Effector memory CD4-positive, alpha-beta T cell (primary cell): ENCODE results near the gene PCDHGA12.
"Not testable (repeated sequence)": the region's sequence is repeated elsewhere in the genome, so short reads cannot be mapped to it uniquely, and the experiment has no call there.

Source experiments
- DNase-seq, 3 donors: peaks; one replicate each; pipeline ENCODE4 v3.0.0-alpha.2; 2020
- H3K27ac ChIP-seq: 2 replicates; pipeline ENCODE4 v1.7.0; 2013; ENCODE audit warnings: mild to moderate bottlenecking, low read length, moderate library complexity; ENCODE audit not compliant: insufficient read depth, poor library complexity, severe bottlenecking
- H3K27me3 ChIP-seq: replicated peaks from 2 replicates; pipeline ENCODE4 v1.7.0; 2013; ENCODE audit warnings: mild to moderate bottlenecking, low read length; ENCODE audit not compliant: insufficient read depth, control insufficient read depth, poor library complexity, severe bottlenecking
- H3K36me3 ChIP-seq: 2 replicates; pipeline ENCODE4 v1.7.0; 2013; ENCODE audit warnings: mild to moderate bottlenecking, low read length, moderate library complexity; ENCODE audit not compliant: control insufficient read depth, insufficient read depth
- H3K4me1 ChIP-seq: 2 replicates; pipeline ENCODE4 v1.7.0; 2013; ENCODE audit warnings: low read length, mild to moderate bottlenecking; ENCODE audit not compliant: control insufficient read depth, insufficient read depth, poor library complexity, severe bottlenecking
- H3K4me3 ChIP-seq: 2 replicates; pipeline ENCODE4 v1.7.0; 2013; ENCODE audit warnings: low read length, low read depth, mild to moderate bottlenecking; ENCODE audit not compliant: insufficient read depth, poor library complexity, severe bottlenecking
- H3K9me3 ChIP-seq: 2 replicates; pipeline ENCODE4 v1.7.0; 2013; ENCODE audit warnings: mild to moderate bottlenecking, low read length, moderate library complexity; ENCODE audit not compliant: control insufficient read depth

Gene PCDHGA12

DNA sequence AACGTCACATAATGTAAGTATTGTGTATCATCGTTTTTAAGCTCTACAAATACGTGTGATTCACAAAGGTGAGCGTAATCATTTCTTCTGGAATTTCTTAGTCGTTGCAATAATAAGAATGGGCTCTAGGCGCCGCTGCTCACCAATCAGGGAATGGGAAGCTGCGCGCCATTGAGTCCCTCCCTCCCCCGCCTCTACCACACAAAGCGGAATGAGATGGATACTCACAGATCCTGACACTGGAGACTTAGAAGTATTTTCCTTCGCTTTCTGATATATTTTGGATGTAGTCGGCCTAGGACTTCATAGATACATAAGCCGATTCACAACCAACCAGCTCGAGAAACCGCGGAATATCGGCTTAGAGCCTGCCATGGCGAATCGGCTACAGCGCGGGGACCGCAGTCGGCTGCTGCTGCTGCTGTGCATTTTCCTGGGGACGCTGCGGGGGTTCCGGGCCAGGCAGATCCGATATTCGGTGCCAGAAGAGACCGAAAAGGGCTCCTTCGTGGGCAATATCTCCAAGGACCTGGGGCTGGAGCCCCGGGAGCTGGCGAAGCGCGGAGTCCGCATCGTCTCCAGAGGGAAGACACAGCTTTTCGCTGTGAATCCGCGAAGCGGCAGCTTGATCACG, 9.3 kb upstream of the PCDHGA12 start, which contains the start of gene PCDHGA11:
Gene PCDHGA11, plus strand, starts transcription at position 197 of the 634 bp plus-strand sequence. Its CDS starts 177 bp downstream, at position 374.
- no peaks in the 10 kb centered on the region for H3K36me3 ChIP-seq
- no peaks in the 10 kb centered on the region for H3K4me1 ChIP-seq
- H3K4me3 ChIP-seq, result peak within 1 kb of the TSS; percentile 37
- no peak within 1 kb of the TSS for H3K27ac ChIP-seq
- DNase-seq, result no peak
- peaks cover 14% of the 10 kb centered on the region for H3K9me3 ChIP-seq
- H3K27me3 ChIP-seq, result peaks cover 67% of the 10 kb centered on the region

DNA sequence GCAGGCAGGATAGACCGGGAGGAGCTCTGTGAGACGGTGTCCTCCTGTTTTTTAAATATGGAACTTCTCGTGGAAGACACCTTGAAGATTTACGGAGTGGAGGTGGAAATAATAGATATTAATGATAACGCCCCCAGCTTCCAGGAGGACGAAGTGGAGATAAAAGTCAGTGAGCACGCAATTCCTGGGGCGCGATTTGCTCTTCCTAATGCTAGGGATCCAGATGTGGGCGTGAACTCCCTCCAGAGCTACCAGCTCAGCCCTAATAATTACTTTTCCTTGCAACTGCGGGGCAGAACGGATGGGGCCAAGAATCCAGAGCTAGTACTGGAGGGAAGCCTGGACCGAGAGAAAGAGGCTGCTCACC, 8.8 kb upstream of the PCDHGA12 start:
- DNase-seq, result no peak
- Histone ChIP-seq H3K36me3 (no peaks in the 10 kb centered on the region), H3K4me3 (no peak overlapping the region), H3K4me1 (no peaks in the 10 kb centered on the region), H3K27ac (no peak overlapping the region), H3K27me3 (peaks cover 63% of the 10 kb centered on the region), H3K9me3 (peaks cover 14% of the 10 kb centered on the region)

DNA sequence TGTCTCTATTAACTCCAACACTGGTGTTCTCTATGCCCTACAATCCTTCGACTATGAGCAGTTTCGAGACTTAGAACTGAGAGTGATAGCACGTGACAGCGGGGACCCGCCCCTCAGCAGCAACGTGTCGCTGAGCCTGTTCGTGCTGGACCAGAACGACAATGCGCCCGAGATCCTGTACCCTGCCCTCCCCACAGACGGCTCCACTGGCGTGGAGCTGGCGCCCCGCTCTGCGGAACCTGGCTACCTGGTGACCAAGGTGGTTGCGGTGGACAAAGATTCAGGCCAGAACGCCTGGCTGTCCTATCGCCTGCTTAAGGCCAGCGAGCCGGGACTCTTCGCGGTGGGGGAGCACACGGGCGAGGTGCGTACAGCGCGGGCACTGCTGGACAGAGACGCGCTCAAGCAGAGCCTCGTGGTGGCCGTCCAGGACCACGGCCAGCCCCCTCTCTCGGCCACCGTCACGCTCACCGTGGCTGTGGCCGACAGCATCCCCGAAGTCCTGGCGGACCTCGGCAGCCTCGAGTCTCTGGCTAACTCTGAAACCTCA, 7.5 kb upstream of the PCDHGA12 start:
- Histone ChIP-seq H3K27ac (no peak overlapping the region), H3K4me3 (no peak overlapping the region), H3K27me3 (peaks cover 49% of the 10 kb centered on the region), H3K4me1 (no peaks in the 10 kb centered on the region), H3K9me3 (peaks cover 14% of the 10 kb centered on the region), H3K36me3 (no peaks in the 10 kb centered on the region)
- no peak for DNase-seq

- H3K36me3 ChIP-seq, result no peaks in the 10 kb centered on the region
- peaks cover 11% of the 10 kb centered on the region for H3K9me3 ChIP-seq
These were observed 2.4 kb upstream of the PCDHGA12 start for GRCh38 chr5:141427783-141428426.

GRCh38 chr5:141431286-141431685, 979 bp downstream of the PCDHGA12 start:
- Histone ChIP-seq H3K4me1 (no peaks in the 10 kb centered on the region), H3K9me3 (peaks cover 11% of the 10 kb centered on the region), H3K27me3 (peaks cover 18% of the 10 kb centered on the region)

More at GRCh38 chr5:141427783-141428426, 2.4 kb upstream of the PCDHGA12 start:
- no peaks in the 10 kb centered on the region for H3K4me1 ChIP-seq
- peaks cover 25% of the 10 kb centered on the region for H3K27me3 ChIP-seq
- no peak overlapping the region for H3K27ac ChIP-seq
- no peak overlapping the region for H3K4me3 ChIP-seq
- no peak for DNase-seq

DNA sequence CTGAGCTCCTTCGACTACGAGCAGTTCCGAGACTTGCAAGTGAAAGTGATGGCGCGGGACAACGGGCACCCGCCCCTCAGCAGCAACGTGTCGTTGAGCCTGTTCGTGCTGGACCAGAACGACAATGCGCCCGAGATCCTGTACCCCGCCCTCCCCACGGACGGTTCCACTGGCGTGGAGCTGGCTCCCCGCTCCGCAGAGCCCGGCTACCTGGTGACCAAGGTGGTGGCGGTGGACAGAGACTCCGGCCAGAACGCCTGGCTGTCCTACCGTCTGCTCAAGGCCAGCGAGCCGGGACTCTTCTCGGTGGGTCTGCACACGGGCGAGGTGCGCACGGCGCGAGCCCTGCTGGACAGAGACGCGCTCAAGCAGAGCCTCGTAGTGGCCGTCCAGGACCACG, 2.0 kb downstream of the PCDHGA12 start:
- Histone ChIP-seq H3K27me3 (peaks cover 18% of the 10 kb centered on the region), H3K9me3 (peaks cover 11% of the 10 kb centered on the region)
- not testable (repeated sequence) for DNase-seq

More at GRCh38 chr5:141431286-141431685, 979 bp downstream of the PCDHGA12 start:
- no peak overlapping the region for H3K4me3 ChIP-seq
- H3K27ac ChIP-seq, result no peak overlapping the region
- DNase-seq, result no peak
- H3K36me3 ChIP-seq, result no peaks in the 10 kb centered on the region

DNA sequence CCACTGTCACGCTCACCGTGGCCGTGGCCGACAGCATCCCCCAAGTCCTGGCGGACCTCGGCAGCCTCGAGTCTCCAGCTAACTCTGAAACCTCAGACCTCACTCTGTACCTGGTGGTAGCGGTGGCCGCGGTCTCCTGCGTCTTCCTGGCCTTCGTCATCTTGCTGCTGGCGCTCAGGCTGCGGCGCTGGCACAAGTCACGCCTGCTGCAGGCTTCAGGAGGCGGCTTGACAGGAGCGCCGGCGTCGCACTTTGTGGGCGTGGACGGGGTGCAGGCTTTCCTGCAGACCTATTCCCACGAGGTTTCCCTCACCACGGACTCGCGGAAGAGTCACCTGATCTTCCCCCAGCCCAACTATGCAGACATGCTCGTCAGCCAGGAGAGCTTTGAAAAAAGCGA, 2.4 kb downstream of the PCDHGA12 start:
- H3K4me3 ChIP-seq, DNase-seq, H3K36me3 ChIP-seq, H3K4me1 ChIP-seq, H3K27ac ChIP-seq: not testable (repeated sequence)
- H3K27me3 ChIP-seq, result peaks cover 18% of the 10 kb centered on the region
- H3K9me3 ChIP-seq, result peaks cover 11% of the 10 kb centered on the region

More for the DNA sequence above, 2.0 kb downstream of the PCDHGA12 start:
- H3K36me3 ChIP-seq, H3K4me3 ChIP-seq, H3K4me1 ChIP-seq, H3K27ac ChIP-seq: not testable (repeated sequence)

- Histone ChIP-seq H3K4me3 (no peak overlapping the region), H3K4me1 (no peaks in the 10 kb centered on the region), H3K36me3 (no peaks in the 10 kb centered on the region), H3K27ac (no peak overlapping the region), H3K27me3 (peaks cover 18% of the 10 kb centered on the region), H3K9me3 (peaks cover 11% of the 10 kb centered on the region)
- DNase-seq, result no peak
These were observed 3.7 kb downstream of the PCDHGA12 start for GRCh38 chr5:141434006-141434405.

DNA sequence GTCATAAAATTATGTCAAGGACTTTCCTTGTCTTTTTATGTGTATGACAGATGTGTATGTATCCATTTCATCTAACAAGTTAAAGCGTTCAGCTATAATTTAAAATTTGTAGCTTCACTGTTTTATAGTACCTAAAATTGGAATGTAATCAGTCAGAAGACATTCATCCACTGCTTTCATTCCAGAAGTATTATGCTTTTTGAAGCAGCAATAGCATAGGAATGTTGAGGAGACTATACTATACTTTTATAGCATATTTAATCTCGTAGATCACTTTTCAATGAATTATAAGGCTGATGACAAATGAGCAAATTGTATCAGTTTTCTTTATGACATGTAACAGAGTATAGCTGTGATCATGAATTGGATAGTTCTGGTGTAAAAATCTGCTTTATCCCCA, 6.9 kb downstream of the PCDHGA12 start:
- no peak overlapping the region for H3K4me3 ChIP-seq
- DNase-seq, result no peak
- no peak overlapping the region for H3K27ac ChIP-seq
- peaks cover under 1% of the 10 kb centered on the region for H3K27me3 ChIP-seq
- H3K4me1 ChIP-seq, result no peaks in the 10 kb centered on the region
- no peaks in the 10 kb centered on the region for H3K36me3 ChIP-seq
- peaks cover under 1% of the 10 kb centered on the region for H3K9me3 ChIP-seq
